ENCODE results near the gene PLEK. TPM values are rescaled to one million over a fixed set of nuclear protein-coding genes. Genes with fewer than 3 reads are reported as not detected.
A peak's percentile ranks its signal among the peaks of the same experiment; 100 is the strongest.

Gene PLEK
- 10 to 100 TPM in 1 of 2 donors, 1 to 10 TPM in 1; 5.3 to 40.6 TPM for total RNA-seq
- 1 to 10 TPM; 2.6 to 3.9 TPM for polyA plus RNA-seq

- peaks cover 0 to 5% (median 2%) of the 10 kb centered on the region in 4 donors for H3K4me1 ChIP-seq (ENCODE audit: control insufficient read depth in 4 of 4, insufficient read depth in 4 of 4, low read length in 3 of 4)
- peak within 1 kb of the TSS; percentile 51 to 55 for H3K27ac ChIP-seq (ENCODE audit: low read depth in 1 of 2, low read length in 2 of 2)
- WGBS: 79% methylated on average over 7 of the region's 7 CpGs
- peak; percentile 39 for TF ChIP-seq YY1 (IDR thresholded peaks at IDR 0.05)
- TF ChIP-seq EGR1 (IDR thresholded peaks at IDR 0.05; ENCODE audit: low read depth in 2 of 2): no peak
- peak; percentile 44 for DNase-seq (ENCODE audit: low spot score)
- peak within 1 kb of the TSS; percentile 19 to 62 for H3K9ac ChIP-seq (ENCODE audit: low read depth in 1 of 2, low read length in 2 of 2)
- no peaks in the 10 kb centered on the region for H3K27me3 ChIP-seq (ENCODE audit: control insufficient read depth in 4 of 4, insufficient read depth in 4 of 4, low read length in 3 of 4)
- H3K9me3 ChIP-seq (ENCODE audit: control insufficient read depth in 4 of 4, low read length in 3 of 4): no peaks in the 10 kb centered on the region
- H3K4me3 ChIP-seq (ENCODE audit: low read depth in 1 of 3, low read length in 3 of 3): peak within 1 kb of the TSS; percentile 29 to 62 (median 32)
- H3K36me3 ChIP-seq (ENCODE audit: control insufficient read depth in 4 of 4, insufficient read depth in 3 of 4, low read depth in 1 of 4, low read length in 3 of 4): no peaks in the 10 kb centered on the region
These were observed at the start of gene PLEK for GRCh38 chr2:68365087-68365486. Gene PLEK (plus strand): TSS chr2:68365282. CDS start chr2:68365352, 70 bp downstream.

- Histone ChIP-seq H3K36me3 (ENCODE audit: control insufficient read depth in 4 of 4, insufficient read depth in 3 of 4, low read depth in 1 of 4, low read length in 3 of 4) (no peaks in the 10 kb centered on the region), H3K9me3 (ENCODE audit: control insufficient read depth in 4 of 4, low read length in 3 of 4) (no peaks in the 10 kb centered on the region), H3K27me3 (ENCODE audit: control insufficient read depth in 4 of 4, insufficient read depth in 4 of 4, low read length in 3 of 4) (peaks cover 0 to 3% (median 1%) of the 10 kb centered on the region in 4 donors), H3K4me1 (ENCODE audit: control insufficient read depth in 4 of 4, insufficient read depth in 4 of 4, low read length in 3 of 4) (peaks cover 7 to 17% (median 11%) of the 10 kb centered on the region in 4 donors), H3K27ac (ENCODE audit: low read depth in 1 of 2, low read length in 2 of 2) (no peak overlapping the region), H3K4me3 (ENCODE audit: low read depth in 1 of 3, low read length in 3 of 3) (no peak overlapping the region), H3K9ac (ENCODE audit: low read depth in 1 of 2, low read length in 2 of 2) (no peak overlapping the region)
- 61% methylated on average over 2 of the region's 2 CpGs for WGBS
- no peak for TF ChIP-seq NR2F2 (IDR thresholded peaks at IDR 0.05)
- no peak for TF ChIP-seq CTCF (IDR thresholded peaks at IDR 0.05; ENCODE audit: low read depth, low read length, missing input control)
- no peak for TF ChIP-seq MAX (IDR thresholded peaks at IDR 0.05)
- TF ChIP-seq ZBTB33 (IDR thresholded peaks at IDR 0.05): no peak
- no peak for TF ChIP-seq GABPA (IDR thresholded peaks at IDR 0.05 in 1 of 2, conservative IDR thresholded peaks at IDR 0.05 in 1 of 2)
- TF ChIP-seq EGR1 (IDR thresholded peaks at IDR 0.05; ENCODE audit: low read depth in 2 of 2): no peak
- no peak for TF ChIP-seq REST (IDR thresholded peaks at IDR 0.05)
- TF ChIP-seq TAF1 (conservative IDR thresholded peaks at IDR 0.05): no peak
- TF ChIP-seq YY1 (IDR thresholded peaks at IDR 0.05): no peak
- TF ChIP-seq ATF3 (IDR thresholded peaks at IDR 0.05): no peak
- TF ChIP-seq JUND (IDR thresholded peaks at IDR 0.05): no peak
- TF ChIP-seq HNF4G (IDR thresholded peaks at IDR 0.05): no peak
- no peak for TF ChIP-seq RXRA (IDR thresholded peaks at IDR 0.05)
- TF ChIP-seq RAD21 (IDR thresholded peaks at IDR 0.05): no peak
- TF ChIP-seq HNF4A (conservative IDR thresholded peaks at IDR 0.05): no peak
- no peak for DNase-seq (ENCODE audit: low spot score)
These were observed 49.0 kb upstream of the PLEK start for GRCh38 chr2:68316111-68316510.
